K562 (cell line): Measurements from ENCODE around the gene P2RX3. TPM values are rescaled to one million over a fixed set of nuclear protein-coding genes. Genes with fewer than 3 reads are reported as not detected.

Experiments used
- ATAC-seq: fragments of 200-7000 bp; cut with Tn5 transposase; 3 replicates; pipeline ENCODE4 v1.9.1; 2020; ENCODE audit warnings: moderate library complexity
- BruUV-seq: library from RNA; stranded (reverse); fragments of 400-500 nt; replicated peaks from 2 replicates; lab custom pipeline; 2021; lab: Mats Ljungman, UMichigan
- CTCF ChIA-PET: fragments of 300-600 bp; formaldehyde crosslinking; extraction: SDS; loops from one replicate; lab custom pipeline; 2021; ENCODE audit warnings: low intra/inter-chr PET ratio; lab: Yijun Ruan, JAX
- POLR2A ChIA-PET: fragments of 300-600, 350-650 bp; sonication (Branson Sonifier 250); formaldehyde crosslinking; extraction: SDS; loops from one replicate; lab custom pipeline; 2021; ENCODE audit warnings: antibody characterized with exemption, inconsistent platforms; lab: Yijun Ruan, JAX
- DNase-seq, 4 experiments: peaks; one replicate each; pipeline versions ENCODE4 v3.0.0 to v3.0.0-alpha.2; 2011 to 2018; ENCODE audit warnings: low spot score in 3 of 4, mixed read lengths in 3 of 4; ENCODE audit errors: extremely low read depth in 1 of 4
- FAIRE-seq: peaks from 2 replicates; lab custom pipeline; 2011; peaks lifted over from hg19 to GRCh38; lab: Jason Lieb, UNC
- H2AFZ ChIP-seq: 2 replicates; pipeline ENCODE4 v1.6.0; 2011; ENCODE audit warnings: low read depth, low read length, control low read depth, inconsistent platforms
- H3K27ac ChIP-seq: fragments of 200-600 bp; 3 replicates; pipeline ENCODE4 v1.8.0; 2011; ENCODE audit warnings: low read depth, mild to moderate bottlenecking, control low read depth, inconsistent platforms, low read length, moderate library complexity, mixed read lengths; ENCODE audit errors: extremely low read depth
- H3K27me3 ChIP-seq, 2 experiments: fragments of 300-600 bp in 1 of 2; 2 replicates in 1 of 2; 3 replicates in 1 of 2; pipeline versions ENCODE4 v1.6.0 to v1.8.0; 2011; ENCODE audit warnings: inconsistent platforms in 2 of 2, low read length in 2 of 2, mild to moderate bottlenecking in 1 of 2, mixed read lengths in 1 of 2, moderate library complexity in 1 of 2; ENCODE audit not compliant: control insufficient read depth in 2 of 2, insufficient read depth in 2 of 2
- H3K36me3 ChIP-seq: fragments of 300-600 bp; 3 replicates; pipeline ENCODE4 v1.8.0; 2011; ENCODE audit warnings: mild to moderate bottlenecking, low read length, inconsistent platforms; ENCODE audit not compliant: control insufficient read depth, insufficient read depth
- H3K4me1 ChIP-seq, 2 experiments: fragments of 200-600 bp in 1 of 2; replicated peaks in 1 of 2; 2 replicates in 1 of 2; 3 replicates in 1 of 2; pipeline versions ENCODE4 v1.5.1 to v1.8.0; 2011; ENCODE audit warnings: inconsistent platforms in 2 of 2, low read length in 2 of 2, mild to moderate bottlenecking in 1 of 2, mixed read lengths in 1 of 2, moderate library complexity in 1 of 2; ENCODE audit not compliant: control insufficient read depth in 2 of 2, insufficient read depth in 2 of 2
- H3K4me2 ChIP-seq: 2 replicates; pipeline ENCODE4 v1.6.1; 2011; ENCODE audit warnings: low read length, control low read depth, inconsistent platforms, mixed read lengths; ENCODE audit not compliant: insufficient read depth
- H3K4me3 ChIP-seq: fragments of 200-600 bp; sonication (generic), shearing (Covaris generic); 2 replicates; pipeline ENCODE4 v1.5.1; 2016; ENCODE audit warnings: control low read depth, inconsistent platforms
- H3K79me2 ChIP-seq: fragments of 200-600 bp; 3 replicates; pipeline ENCODE4 v1.8.0; 2011; ENCODE audit warnings: low read length, inconsistent platforms; ENCODE audit not compliant: control insufficient read depth, insufficient read depth
- H3K9ac ChIP-seq, 2 experiments: 2 replicates each; pipeline versions ENCODE4 v1.6.0 to v1.6.1; 2011; ENCODE audit warnings: low read depth in 2 of 2, low read length in 2 of 2, control low read depth in 1 of 2, inconsistent platforms in 1 of 2, mild to moderate bottlenecking in 1 of 2, mixed read lengths in 1 of 2; ENCODE audit not compliant: insufficient read depth in 1 of 2
- H3K9me1 ChIP-seq: one replicate; pipeline ENCODE4 v1.6.0; 2011; ENCODE audit warnings: inconsistent platforms, mild to moderate bottlenecking, low read length, moderate library complexity; ENCODE audit not compliant: control insufficient read depth, insufficient read depth
- H3K9me3 ChIP-seq: replicated peaks from 2 replicates; pipeline ENCODE4 v1.5.1; 2011; ENCODE audit warnings: low read depth, low read length, inconsistent platforms; ENCODE audit not compliant: control insufficient read depth, insufficient read depth
- H4K20me1 ChIP-seq: replicated peaks from 2 replicates; pipeline ENCODE4 v1.6.1; 2011; ENCODE audit warnings: low read length, inconsistent platforms, mixed read lengths; ENCODE audit not compliant: control insufficient read depth, insufficient read depth
- DEAF1 ChIP-seq: fragments of 450-650 bp; formaldehyde crosslinking; IDR thresholded peaks from 2 replicates; pipeline ENCODE4 v1.4.0; 2020; ENCODE audit warnings: mild to moderate bottlenecking, moderate library complexity
- FUS ChIP-seq: fragments of 200-400 bp; formaldehyde crosslinking; optimal IDR thresholded peaks from 2 replicates; pipeline ENCODE3; 2017; ENCODE audit warnings: low read depth, low read length
- L3MBTL2 ChIP-seq: fragments of 450-650 bp; IDR thresholded peaks from 2 replicates; pipeline ENCODE4 v1.6.1; 2016; ENCODE audit warnings: mild to moderate bottlenecking, moderate library complexity
- MXI1 ChIP-seq: IDR thresholded peaks from 2 replicates; pipeline ENCODE4 v1.6.1; 2011; ENCODE audit warnings: low read depth, mild to moderate bottlenecking, improper control_type of control experiment, low read length
- NFATC3 ChIP-seq: fragments of 450-650 bp; IDR thresholded peaks from 2 replicates; pipeline ENCODE4 v1.6.1; 2017; ENCODE audit warnings: mild to moderate bottlenecking
- NR3C1 ChIP-seq: sonication (generic); formaldehyde crosslinking; IDR thresholded peaks from 2 replicates; pipeline ENCODE4 v1.8.1; 2022; ENCODE audit warnings: missing genetic modification reagents
- POLR2A ChIP-seq: fragments of 450-650 bp; conservative IDR thresholded peaks from 2 replicates; pipeline ENCODE4 v1.6.1; 2016
- RAD51 ChIP-seq: fragments of 450-650 bp; IDR thresholded peaks from 2 replicates; pipeline ENCODE4 v1.7.1; 2016; ENCODE audit warnings: low read depth, mild to moderate bottlenecking, borderline replicate concordance
- SMARCA4 ChIP-seq: fragments of 450-650 bp; IDR thresholded peaks from 2 replicates; pipeline ENCODE4 v1.6.1; 2016
- SNRNP70 ChIP-seq: fragments of 200-400 bp; formaldehyde crosslinking; optimal IDR thresholded peaks from 2 replicates; pipeline ENCODE3; 2017; ENCODE audit warnings: low read depth, low read length
- TCF3 ChIP-seq: sonication (generic); formaldehyde crosslinking; IDR thresholded peaks from 2 replicates; pipeline ENCODE4 v1.4.0; 2020; ENCODE audit warnings: mild to moderate bottlenecking, missing genetic modification reagents
- TEAD2 ChIP-seq: fragments of 450-650 bp; IDR thresholded peaks from 2 replicates; pipeline ENCODE4 v1.6.1; 2016; ENCODE audit warnings: missing genetic modification characterization, control low read depth, missing compliant biosample characterization
- TRIM24 ChIP-seq, 2 experiments: fragments of 450-650 bp; IDR thresholded peaks; 2 replicates each; pipeline ENCODE4 v1.6.1; 2016
- ZBTB1 ChIP-seq: sonication (generic); formaldehyde crosslinking; IDR thresholded peaks from 2 replicates; pipeline ENCODE4 v1.8.1; 2023; ENCODE audit warnings: missing genetic modification reagents, low read depth, mild to moderate bottlenecking, borderline replicate concordance
- ZNF263 ChIP-seq: sonication (generic); formaldehyde crosslinking; IDR thresholded peaks from 2 replicates; pipeline ENCODE4 v1.8.0; 2022; ENCODE audit warnings: mild to moderate bottlenecking, missing genetic modification reagents, borderline replicate concordance
- WGBS: fragments of 100-300 bp; shearing (Covaris generic); methylation state at CpG from one replicate; pipeline ENCODE4 v1.1.6; 2016; ENCODE audit warnings: low coverage, mixed read lengths; ENCODE audit not compliant: insufficient coverage; ENCODE audit errors: missing lambda C conversion rate; 5-methylcytosine and 5-hydroxymethylcytosine counted together
- in situ Hi-C: fragments of 300-500 bp; cut with MboI; formaldehyde crosslinking; loops from 4 replicates; pipeline ENCODE4 v1.15.0; 2018; ENCODE audit warnings: inconsistent platforms, mixed read lengths
- intact Hi-C: fragments of 100-400 bp; cut with micrococcal nuclease; formaldehyde crosslinking; loops from 2 replicates; pipeline ENCODE4 v1.14.2; 2022
- polyA plus RNA-seq, 8 experiments: library from polyadenylated mRNA; depleted of rRNA in 4 of 8; stranded (reverse) in 5 of 8; unstranded in 3 of 8; fragments of >200 nt; fragmentation: Nextera tagmentation in 2 of 8; fragmentation: Illumina TruSeq in 1 of 8; extraction: Ambion mirVana in 2 of 8; extraction: Trizol in 1 of 8; gene quantifications; 2 replicates each; pipeline versions ENCODE4 v1.2.1 to v1.2.3, GENCODE V29; 2011 to 2014; ENCODE audit warnings: inconsistent platforms in 1 of 8, missing spikeins in 1 of 8
- total RNA-seq, 7 experiments: library from RNA; depleted of rRNA in 6 of 7; stranded (reverse); fragments of >200 nt in 6 of 7; fragmentation: Illumina TruSeq in 2 of 7; extraction: Trizol in 2 of 7; gene quantifications; 2 replicates each; pipeline versions ENCODE4 v1.2.1 to v1.2.3, GENCODE V29; 2011 to 2021; ENCODE audit warnings: low replicate concordance in 1 of 7
- TF ChIP-seq, protein P1 (sequence below): fragments of 450-650 bp; formaldehyde crosslinking; IDR thresholded peaks from 2 replicates; pipeline ENCODE4 v1.4.0; 2020; ENCODE audit warnings: mild to moderate bottlenecking, moderate library complexity

P2RX3 gene
- total and polyA plus RNA-seq, 9 of the 15 experiments (the other 6 are each of a cell fraction or from before 2014, with no cell fraction given): not detected

- no TSS peak for BruUV-seq
- CTCF ChIA-PET: no interaction called here
- POLR2A ChIA-PET: interaction anchor here (1.1 kb wide), 1 partner anchor 10 kb away, joined by 3 read pairs; no protein-coding TSS in a partner anchor
- no peaks in the 10 kb centered on the region for H3K9me1 ChIP-seq
- H3K9me3 ChIP-seq: no peaks in the 10 kb centered on the region
- peak overlapping the region in 1 of 2 experiments; percentile 83; a peak in 1 of 4 replicates for H3K9ac ChIP-seq
- no peak for TF ChIP-seq FUS
- TF ChIP-seq POLR2A: no peak
- no peak for TF ChIP-seq RAD51
- no peak for TF ChIP-seq NFATC3
- peak; percentile 78 for TF ChIP-seq ZNF263 (CRISPR knock-in tag)
- in situ Hi-C loops: no loop called here
- peak overlapping the region; percentile 77; the same call in 1 of the 2 replicates for H2AFZ ChIP-seq
- no peak overlapping the region for H3K27ac ChIP-seq
- peaks cover 8 to 18% of the 10 kb centered on the region in 2 experiments; a peak in 4 of 5 replicates for H3K4me1 ChIP-seq
- H3K4me3 ChIP-seq: no peak overlapping the region
- H3K79me2 ChIP-seq: no peaks in the 10 kb centered on the region
- H4K20me1 ChIP-seq: no peaks in the 10 kb centered on the region
- WGBS: 28% methylated on average over 5 of the region's 5 CpGs
- FAIRE-seq (no peak), ATAC-seq (no peak; the same call in 2 of the 3 replicates), DNase-seq (no peak)
- H3K4me2 ChIP-seq: peak overlapping the region; percentile 42; the same call in 1 of the 2 replicates
- intact Hi-C loops: no loop called here
- H3K27me3 ChIP-seq: no peaks in the 10 kb centered on the region
- H3K36me3 ChIP-seq: no peaks in the 10 kb centered on the region
Observed at GRCh38 chr11:57368845-57369232, 30.7 kb downstream of the P2RX3 start.

DNA sequence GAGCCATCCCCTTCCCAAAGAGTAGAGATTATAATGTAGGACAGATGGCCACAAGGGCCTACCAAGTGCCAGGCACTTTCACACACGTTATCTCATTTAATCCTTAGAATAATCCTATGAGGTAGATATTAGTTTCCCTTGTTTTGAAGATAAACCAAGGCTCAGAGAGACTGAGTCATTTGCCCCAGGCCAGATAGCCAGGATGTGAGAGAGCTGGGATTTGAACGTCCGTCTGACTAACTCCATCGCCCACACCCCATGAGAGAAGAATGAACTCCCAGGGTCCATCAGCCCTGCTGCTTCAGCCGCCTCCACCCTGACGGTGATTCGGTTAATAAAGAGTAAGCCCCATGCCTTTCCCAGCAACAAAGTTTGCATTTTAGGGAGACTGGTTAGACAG is 32.1 kb downstream of the P2RX3 start:
- FAIRE-seq (no peak), DNase-seq (no peak), ATAC-seq (no peak)
- intact Hi-C loops (no loop called here), in situ Hi-C loops (no loop called here)
- ChIA-PET CTCF (no interaction called here), POLR2A (interaction anchor here (0.6 to 1.3 kb wide), 5 partner anchors 9 to 314 kb away, joined by 3 to 4 read pairs (median 3); no protein-coding TSS in a partner anchor)
- Histone ChIP-seq H3K27me3 (no peaks in the 10 kb centered on the region), H4K20me1 (no peaks in the 10 kb centered on the region), H2AFZ (no peak overlapping the region), H3K79me2 (no peaks in the 10 kb centered on the region), H3K9me3 (no peaks in the 10 kb centered on the region), H3K36me3 (no peaks in the 10 kb centered on the region), H3K4me2 (no peak overlapping the region), H3K4me3 (no peak overlapping the region), H3K27ac (no peak overlapping the region), H3K4me1 (peaks cover 8 to 17% of the 10 kb centered on the region in 2 experiments; a peak in 4 of 5 replicates), H3K9ac (no peak overlapping the region; a peak in 1 of 4 replicates), H3K9me1 (no peaks in the 10 kb centered on the region)
- 46% methylated on average over 7 of the region's 7 CpGs for WGBS
- BruUV-seq: no TSS peak
- TF ChIP-seq ZBTB1 (CRISPR knock-in tag) (no peak), L3MBTL2 (no peak), SMARCA4 (no peak), DEAF1 (CRISPR knock-in tag) (no peak), TRIM24 (IDR thresholded peaks at IDR 0.05) (no peak), TCF3 (no peak), SNRNP70 (no peak), NR3C1 (CRISPR knock-in tag) (no peak), TEAD2 (tag) (no peak), MXI1 (no peak)
- TF ChIP-seq, protein P1, sequence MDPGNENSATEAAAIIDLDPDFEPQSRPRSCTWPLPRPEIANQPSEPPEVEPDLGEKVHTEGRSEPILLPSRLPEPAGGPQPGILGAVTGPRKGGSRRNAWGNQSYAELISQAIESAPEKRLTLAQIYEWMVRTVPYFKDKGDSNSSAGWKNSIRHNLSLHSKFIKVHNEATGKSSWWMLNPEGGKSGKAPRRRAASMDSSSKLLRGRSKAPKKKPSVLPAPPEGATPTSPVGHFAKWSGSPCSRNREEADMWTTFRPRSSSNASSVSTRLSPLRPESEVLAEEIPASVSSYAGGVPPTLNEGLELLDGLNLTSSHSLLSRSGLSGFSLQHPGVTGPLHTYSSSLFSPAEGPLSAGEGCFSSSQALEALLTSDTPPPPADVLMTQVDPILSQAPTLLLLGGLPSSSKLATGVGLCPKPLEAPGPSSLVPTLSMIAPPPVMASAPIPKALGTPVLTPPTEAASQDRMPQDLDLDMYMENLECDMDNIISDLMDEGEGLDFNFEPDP (CRISPR knock-in tag): no peak
